GM21723 (cell line): Measurements from ENCODE around the gene FLNA.

Source experiments
- ATAC-seq: cut with Tn5 transposase; IDR thresholded peaks from one replicate; pipeline ENCODE4 v1.9.1; 2021; ENCODE audit warnings: mild to moderate bottlenecking, moderate library complexity; ENCODE audit not compliant: unreplicated experiment

FLNA gene

GRCh38 chrX:154376774-154377173 is 2.3 kb upstream of the FLNA start:
- ATAC-seq: no peak

DNA sequence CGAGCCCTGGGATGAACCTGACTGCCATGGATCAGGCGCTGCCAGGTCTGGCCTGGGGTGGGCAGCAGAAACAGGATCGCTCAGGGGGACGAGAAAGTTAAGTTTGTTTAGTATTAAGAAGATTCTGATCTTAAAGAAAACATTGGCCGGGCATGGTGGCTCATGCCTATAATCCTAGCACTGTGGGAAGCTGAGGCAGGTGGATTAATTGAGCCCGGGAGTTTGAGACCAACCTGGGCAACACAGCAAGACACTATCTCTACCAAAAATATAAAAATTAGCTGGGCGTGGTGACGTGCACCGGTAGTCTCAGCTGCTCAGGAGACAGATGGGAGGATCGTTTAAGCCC is 696 bp upstream of the FLNA start:
- no peak for ATAC-seq

- ATAC-seq: no peak
Observed at GRCh38 chrX:154373340-154374306, 811 bp downstream of the FLNA start.

DNA sequence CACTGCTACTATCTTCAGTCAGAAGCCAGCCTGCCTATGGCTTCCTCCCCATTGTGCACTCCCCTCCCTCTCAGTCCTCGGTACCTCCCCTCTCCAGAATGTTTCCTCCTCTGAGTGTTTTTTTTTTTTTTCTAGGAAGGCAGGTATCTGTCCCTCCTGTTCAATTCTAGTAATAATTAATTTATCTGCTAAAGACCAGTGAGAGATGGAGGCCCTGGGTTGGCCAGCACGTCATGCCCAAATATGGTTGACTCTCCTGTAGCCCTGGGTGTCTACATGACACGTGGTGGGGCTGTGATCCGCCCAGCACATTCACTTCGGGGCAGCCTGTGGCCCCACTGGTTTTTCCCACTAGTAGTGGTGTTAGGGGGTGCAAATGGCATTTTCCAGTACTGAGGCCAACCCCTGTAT is 1.8 kb downstream of the FLNA start:
- ATAC-seq: no peak

GRCh38 chrX:154371789-154372300 is 2.6 kb downstream of the FLNA start:
- ATAC-seq: no peak

DNA sequence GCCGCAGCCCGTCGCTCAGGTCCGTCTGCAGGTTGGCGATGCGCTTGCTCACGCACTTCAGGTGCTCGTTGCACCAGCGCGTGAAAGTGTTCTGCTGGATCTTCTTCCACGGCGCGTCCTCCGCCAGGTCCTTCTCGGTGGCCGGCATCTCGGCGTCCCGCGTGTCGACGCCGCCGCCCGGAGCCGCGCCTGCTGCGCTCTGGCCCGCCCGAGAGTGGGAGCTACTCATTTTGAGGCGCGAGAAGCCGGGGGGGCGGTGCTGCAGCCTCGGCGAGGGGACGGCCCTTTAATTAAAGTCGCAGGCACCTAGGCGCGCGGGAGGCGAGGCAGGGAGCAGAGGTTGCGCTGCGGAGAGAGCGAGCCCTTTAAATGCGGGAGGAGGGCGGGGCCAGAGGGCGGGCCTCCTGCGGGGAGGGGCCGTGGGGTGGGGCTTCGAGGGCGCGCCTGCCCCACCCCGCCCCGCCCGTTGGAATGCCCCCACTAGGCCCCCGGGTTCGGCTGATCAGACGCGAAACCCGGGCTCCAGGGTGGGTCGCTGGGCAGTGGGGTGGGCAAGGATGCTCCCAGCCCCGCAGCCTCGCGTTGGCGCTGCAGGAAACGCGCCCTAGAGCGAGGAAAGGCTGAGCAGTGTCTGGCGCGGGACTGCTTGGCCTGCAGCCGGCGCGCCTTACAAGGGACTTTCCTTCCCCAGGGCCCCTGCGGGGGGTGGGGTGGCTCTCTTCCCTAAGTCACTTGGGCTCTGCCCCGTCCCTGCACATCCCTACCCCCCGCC is 3.2 kb downstream of the FLNA start:
- peak; percentile 61 for ATAC-seq

DNA sequence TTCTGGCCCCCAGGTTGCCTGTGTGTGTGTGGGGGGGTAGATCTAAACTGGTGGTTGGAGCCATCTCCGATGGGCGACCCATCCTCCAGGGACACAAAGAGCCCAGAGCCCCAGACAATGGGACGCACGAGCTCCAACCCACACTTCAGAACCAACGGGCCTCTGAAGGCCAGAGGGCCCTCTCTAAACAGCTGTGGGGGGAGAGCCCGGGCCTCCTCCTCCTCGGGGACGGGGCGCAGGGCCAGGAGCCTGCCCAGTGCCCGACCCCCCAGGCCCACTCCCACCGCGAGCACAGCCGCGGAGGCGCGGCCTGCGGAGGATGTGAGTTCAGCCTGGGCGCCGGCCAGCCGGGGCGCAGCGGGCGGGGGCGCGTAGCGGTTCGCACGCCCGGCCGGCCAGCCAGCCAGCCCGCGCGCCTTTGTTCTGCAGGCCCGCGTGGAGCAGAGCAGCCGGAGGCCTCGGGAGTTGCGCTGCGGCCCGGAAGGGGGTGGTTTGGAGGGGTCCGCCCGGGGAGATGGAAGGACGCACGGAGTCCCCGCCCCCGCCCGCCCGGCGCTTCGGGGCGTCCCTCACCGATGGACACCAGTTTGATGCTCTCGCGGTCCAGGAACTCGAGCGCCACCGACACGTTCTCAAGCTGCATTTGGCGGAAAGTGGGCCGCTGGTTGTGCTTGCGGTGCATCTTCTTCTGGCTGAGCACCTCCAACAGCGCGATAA is 4.0 kb downstream of the FLNA start:
- no peak for ATAC-seq

DNA sequence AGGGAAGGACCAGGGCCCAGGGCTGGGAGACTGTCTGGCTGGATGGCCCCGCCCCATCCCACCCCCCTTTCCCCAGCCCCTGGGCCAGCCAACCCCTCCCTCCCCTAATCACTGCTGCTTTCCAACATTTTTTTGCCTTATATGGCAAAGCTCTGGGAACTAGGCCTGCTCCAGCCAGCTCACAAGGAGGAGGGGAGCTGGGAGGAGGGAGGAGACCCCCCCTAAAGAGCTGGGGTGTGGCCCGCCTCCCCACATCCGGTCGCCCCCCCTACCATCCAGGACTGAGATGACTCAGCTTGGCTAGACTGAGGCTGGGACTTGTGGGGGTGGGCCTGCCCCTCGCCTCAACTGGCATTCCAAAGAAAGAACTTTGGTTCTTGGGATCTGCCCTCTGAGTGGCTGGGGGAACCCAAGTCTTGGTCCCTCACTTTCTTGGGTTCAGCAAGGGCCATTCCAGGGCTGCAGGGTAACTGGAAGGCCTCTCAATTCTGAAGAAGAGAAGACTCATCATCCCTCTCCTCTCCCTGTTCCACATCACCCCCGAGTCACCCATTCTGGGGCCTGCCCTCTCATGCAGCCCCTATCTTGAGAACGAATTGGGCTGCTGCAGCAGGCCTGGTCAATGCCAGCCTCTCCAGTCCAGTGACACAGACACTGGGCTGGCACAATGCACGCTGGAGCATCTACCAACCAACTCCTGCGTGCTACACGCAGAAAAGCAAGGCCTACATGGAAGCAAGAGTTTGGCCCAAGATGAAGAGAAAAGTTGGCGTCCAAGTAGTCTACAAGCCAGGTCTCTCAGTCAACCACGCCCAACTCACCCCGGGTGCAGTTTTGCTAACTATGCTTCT is 4.8 kb downstream of the FLNA start:
- no peak for ATAC-seq

- peak; percentile 26 for ATAC-seq
Observed at GRCh38 chrX:154368630-154369448, 5.6 kb downstream of the FLNA start.

DNA sequence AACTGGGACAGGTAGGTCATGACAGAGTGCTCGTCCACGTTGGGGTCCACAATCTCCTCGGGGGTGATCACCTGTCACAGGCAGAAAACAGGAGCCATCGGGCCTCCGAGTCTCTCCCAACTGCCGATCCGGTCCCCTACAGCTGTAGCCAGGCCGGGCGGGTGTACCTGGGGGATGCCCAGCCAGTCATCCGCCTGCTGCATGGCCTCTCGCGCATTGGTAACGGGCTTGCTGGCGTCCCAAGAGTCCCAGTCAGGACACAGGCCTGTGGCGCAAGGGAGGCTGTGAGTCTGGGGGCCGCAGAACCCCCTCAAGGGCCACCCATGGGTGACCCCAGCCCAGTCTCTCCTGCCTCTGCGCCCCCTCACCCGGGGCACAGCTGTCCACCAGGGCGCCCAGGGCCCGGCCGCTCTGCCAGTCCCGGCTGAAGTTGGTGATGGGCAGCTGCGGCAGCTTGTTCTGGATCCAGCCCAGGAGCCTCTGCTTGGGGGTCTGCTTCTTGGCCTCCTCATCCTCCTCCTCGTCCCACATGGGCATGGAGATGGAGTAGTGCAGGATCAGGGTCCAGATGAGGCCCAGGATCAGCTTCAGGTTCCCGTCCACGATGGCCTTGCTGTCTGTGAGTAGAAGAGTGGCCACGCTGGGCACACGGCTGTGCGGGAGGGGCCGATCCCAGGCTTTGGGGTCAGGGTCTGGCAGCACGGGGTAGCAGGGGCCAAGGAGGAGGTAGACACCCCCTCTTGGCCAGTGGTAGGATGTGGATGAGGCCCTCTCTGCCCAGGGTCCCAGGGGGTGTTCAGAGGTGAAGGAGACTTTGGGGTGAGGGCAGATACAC is 6.7 kb downstream of the FLNA start:
- ATAC-seq: no peak

DNA sequence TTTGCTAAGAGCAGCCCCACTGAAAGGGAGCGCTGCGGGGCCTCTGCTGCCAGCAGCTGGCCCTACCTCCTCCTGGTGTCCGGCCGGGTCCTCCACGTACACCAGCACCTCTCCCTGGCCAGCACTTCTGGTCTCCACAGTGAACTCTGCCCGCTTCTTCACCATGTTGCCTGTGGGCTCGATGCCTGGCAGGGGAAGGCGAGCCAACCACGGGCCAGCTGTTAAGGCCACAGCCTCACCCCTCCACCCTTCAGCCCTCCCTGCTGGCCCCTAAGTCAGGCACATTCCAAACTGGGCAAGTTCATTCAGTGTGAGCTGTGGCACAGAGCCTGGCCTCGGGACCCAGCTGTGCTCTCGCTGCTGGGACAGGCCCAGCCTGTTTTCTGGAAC is 7.8 kb downstream of the FLNA start:
- ATAC-seq: no peak

GRCh38 chrX:154365997-154366665 is 8.3 kb downstream of the FLNA start:
- ATAC-seq: no peak

DNA sequence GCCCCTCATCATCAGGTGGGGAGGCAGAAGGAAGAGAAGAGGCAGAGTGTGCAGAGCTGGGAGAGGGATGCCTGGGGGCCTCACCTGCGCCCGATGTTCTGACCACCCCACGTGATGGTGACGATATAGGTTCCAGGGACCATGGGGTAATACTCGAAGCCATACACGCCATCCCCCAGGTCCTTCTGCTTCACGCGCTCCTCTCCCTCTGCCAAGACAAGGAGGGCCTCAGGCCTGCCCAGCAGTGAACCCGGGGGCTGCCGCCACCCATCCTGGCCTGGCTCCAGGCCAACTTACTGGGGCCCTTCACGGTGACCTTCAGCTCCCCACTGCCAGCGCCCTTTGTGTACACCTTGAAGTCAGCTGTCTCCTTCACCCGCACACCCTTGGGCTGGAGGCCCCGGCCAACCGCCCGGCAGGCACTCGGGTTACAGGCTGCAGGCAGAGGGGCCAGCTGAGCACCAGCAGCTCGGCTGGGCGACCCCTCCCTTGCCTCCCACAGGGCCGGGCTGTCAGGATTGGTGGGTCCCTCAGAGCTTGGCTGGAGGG is 9.3 kb downstream of the FLNA start:
- ATAC-seq: no peak

DNA sequence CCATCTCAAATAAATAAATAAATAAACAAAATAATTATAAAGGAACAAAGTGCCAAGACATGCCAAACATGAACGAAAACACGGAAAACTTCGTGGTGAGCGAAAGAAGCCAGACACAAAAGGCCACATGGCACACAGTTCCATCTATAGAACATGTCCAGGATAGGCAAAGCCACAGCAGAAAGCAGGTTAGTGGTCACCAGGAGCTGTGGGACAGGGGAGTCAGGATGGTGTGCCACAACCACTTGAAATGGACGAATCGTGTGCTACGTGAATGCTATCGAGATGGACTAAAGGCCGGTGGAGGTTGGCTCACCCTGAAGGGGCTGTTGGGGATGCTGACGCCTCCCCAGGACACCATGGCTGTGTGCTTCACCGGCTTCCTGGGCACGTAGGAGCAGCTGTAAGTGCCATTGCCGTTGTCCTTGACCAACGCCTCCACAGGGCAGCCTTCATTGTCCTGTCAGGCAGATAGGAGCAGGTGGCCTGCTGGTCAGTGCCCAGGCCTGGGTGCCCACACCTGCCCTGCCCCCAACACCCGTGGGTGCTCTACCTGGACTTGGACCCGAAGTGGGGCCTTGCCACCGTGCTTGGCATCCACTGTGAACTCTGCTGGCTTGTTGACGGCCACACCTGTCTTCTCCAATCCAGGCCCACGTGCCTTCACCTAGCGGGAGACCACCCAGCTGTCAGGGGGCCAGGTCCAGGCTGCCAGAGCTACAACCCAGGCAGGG is 10.6 kb downstream of the FLNA start:
- no peak for ATAC-seq

DNA sequence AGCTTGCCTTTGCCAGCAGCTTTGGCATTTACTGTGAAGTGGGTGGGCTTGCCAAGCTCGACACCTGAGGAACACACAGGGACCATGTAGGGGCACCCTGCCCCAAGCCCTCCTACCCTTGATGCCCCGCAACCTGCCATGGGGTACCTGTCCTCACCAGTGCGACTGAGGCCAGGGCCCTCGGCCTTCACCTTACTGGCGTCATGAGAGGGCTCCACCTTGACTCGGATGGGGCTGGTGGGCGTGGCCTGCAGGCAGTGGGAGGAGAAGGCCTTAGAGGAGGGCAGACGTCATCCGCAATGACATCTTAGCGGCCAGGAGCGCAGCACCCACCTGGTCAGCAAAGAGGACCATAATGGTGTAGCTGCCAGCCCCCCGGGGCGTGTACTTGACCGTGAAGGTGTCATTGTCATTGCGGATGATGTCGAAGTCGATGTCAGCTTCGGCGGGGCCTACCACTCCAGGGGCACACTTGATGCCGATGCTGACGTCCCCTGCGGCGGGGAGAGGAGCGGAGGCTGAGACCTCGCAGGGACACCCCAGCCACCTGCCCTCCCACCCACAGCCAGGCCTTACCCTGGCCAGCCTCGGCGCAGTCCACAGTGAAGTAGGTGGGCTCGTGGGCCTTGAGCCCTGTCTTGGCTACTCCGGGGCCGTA is 12.2 kb downstream of the FLNA start:
- no peak for ATAC-seq

DNA sequence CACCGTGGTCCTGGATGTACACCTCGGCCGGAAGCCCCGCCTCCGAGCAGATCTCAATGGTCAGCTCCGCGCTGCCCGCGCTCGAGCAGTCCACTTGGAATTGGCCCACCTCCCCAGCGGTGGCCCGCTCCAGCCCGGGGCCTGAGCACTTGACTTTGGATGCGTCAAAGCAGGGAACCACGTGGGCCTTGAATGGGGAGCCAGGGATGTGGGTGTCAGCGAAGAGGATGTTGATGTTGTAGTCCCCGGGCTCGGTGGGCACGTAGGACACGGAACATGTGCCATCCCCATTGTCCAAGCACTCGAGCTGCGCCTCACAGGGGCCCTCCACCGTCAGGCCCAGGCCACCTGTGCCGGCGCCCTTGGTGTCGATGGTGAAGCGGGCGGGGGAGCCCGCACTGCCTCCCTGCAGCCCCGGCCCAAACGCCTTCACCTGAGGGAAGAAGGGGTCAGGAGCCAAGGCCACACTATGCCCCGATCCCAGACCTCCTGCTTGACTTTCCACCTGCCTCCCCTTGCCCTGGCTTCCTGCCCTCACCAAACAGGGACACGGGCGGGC is 14.2 kb downstream of the FLNA start:
- ATAC-seq: no peak
